GM12875 (cell line): Measurements from ENCODE around the gene KANSL1L.
"Not testable (repeated sequence)": the region's sequence is repeated elsewhere in the genome, so short reads cannot be mapped to it uniquely, and the experiment has no call there.

Experiments used
- H3K4me3 ChIP-seq: one replicate; pipeline ENCODE4 v1.5.1; 2011; ENCODE audit warnings: low read depth, low read length, control low read depth
- CTCF ChIP-seq: IDR thresholded peaks from 2 replicates; pipeline ENCODE4 v1.5.1; 2011; ENCODE audit warnings: low read depth, mild to moderate bottlenecking, control low read depth, inconsistent platforms, low read length, moderate library complexity, borderline replicate concordance; ENCODE audit not compliant: insufficient read depth

Gene KANSL1L

GRCh38 chr2:210188190-210188589 lies 17.0 kb upstream of the KANSL1L start:
- no peak overlapping the region for H3K4me3 ChIP-seq
- TF ChIP-seq CTCF: no peak

GRCh38 chr2:210183936-210184335 lies 12.7 kb upstream of the KANSL1L start:
- H3K4me3 ChIP-seq: not testable (repeated sequence)

GRCh38 chr2:210181606-210182088 lies 10.4 kb upstream of the KANSL1L start:
- not testable (repeated sequence) for H3K4me3 ChIP-seq

GRCh38 chr2:210181033-210181605 lies 9.9 kb upstream of the KANSL1L start:
- not testable (repeated sequence) for H3K4me3 ChIP-seq

GRCh38 chr2:210180477-210180876 lies 9.3 kb upstream of the KANSL1L start:
- no peak overlapping the region for H3K4me3 ChIP-seq
- no peak for TF ChIP-seq CTCF

- no peak for TF ChIP-seq CTCF
- no peak overlapping the region for H3K4me3 ChIP-seq
These were observed 8.3 kb upstream of the KANSL1L start for GRCh38 chr2:210179351-210179990.

GRCh38 chr2:210177769-210178168 lies 6.6 kb upstream of the KANSL1L start:
- no peak for TF ChIP-seq CTCF
- H3K4me3 ChIP-seq: no peak overlapping the region

- H3K4me3 ChIP-seq: not testable (repeated sequence)
These were observed 5.9 kb upstream of the KANSL1L start for GRCh38 chr2:210177115-210177514.

GRCh38 chr2:210174086-210174485 lies 2.9 kb upstream of the KANSL1L start:
- no peak for TF ChIP-seq CTCF
- H3K4me3 ChIP-seq: no peak overlapping the region
